ENCODE results near the gene ALDH1L1.

The ALDH1L1 gene

DNA sequence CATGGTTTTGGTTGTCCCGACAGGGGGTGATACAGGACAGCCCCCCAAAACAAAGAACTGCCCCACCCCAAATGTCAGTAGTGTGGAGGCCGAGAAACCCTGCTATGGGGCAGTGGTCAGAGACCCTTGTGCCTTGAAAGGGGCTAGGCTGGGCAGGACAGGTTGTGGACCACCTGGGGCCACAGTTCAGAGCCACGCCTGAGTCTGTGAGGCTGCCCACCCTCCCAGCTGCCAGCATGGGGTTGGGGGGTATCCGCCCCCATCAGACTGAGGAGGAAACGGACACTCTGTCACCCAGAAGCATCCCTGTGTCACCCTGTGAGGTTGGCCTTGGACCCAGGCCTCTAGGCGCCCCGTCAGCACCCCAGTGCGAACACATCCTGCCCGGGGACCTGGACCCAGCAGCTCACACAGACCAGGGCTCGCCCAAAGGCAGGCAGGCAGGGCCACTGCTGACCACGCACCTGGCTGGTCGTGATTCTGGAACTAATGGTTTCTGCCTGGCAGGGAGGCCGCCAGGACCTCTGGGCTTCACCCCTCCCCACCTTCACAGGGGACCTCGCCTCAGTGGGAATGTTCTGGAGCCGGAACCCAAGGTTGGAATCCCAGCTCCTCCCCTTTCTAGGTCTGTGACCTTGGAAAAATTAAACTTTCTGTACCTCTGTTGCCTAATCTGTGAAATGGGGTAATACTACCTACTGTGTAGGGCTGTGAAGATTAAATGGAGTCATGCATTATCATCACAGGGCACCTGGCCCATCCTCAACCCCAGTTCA, 97.8 kb downstream of the ALDH1L1 start:
- peak overlapping the region; percentile 82 for H3K4me3 ChIP-seq (ENCODE audit: low read depth, low read length)
- TF ChIP-seq, protein P1, sequence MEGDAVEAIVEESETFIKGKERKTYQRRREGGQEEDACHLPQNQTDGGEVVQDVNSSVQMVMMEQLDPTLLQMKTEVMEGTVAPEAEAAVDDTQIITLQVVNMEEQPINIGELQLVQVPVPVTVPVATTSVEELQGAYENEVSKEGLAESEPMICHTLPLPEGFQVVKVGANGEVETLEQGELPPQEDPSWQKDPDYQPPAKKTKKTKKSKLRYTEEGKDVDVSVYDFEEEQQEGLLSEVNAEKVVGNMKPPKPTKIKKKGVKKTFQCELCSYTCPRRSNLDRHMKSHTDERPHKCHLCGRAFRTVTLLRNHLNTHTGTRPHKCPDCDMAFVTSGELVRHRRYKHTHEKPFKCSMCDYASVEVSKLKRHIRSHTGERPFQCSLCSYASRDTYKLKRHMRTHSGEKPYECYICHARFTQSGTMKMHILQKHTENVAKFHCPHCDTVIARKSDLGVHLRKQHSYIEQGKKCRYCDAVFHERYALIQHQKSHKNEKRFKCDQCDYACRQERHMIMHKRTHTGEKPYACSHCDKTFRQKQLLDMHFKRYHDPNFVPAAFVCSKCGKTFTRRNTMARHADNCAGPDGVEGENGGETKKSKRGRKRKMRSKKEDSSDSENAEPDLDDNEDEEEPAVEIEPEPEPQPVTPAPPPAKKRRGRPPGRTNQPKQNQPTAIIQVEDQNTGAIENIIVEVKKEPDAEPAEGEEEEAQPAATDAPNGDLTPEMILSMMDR (IDR thresholded peaks at IDR 0.05; ENCODE audit: borderline replicate concordance, insufficient read depth, low read depth, low read length), result no peak

DNA sequence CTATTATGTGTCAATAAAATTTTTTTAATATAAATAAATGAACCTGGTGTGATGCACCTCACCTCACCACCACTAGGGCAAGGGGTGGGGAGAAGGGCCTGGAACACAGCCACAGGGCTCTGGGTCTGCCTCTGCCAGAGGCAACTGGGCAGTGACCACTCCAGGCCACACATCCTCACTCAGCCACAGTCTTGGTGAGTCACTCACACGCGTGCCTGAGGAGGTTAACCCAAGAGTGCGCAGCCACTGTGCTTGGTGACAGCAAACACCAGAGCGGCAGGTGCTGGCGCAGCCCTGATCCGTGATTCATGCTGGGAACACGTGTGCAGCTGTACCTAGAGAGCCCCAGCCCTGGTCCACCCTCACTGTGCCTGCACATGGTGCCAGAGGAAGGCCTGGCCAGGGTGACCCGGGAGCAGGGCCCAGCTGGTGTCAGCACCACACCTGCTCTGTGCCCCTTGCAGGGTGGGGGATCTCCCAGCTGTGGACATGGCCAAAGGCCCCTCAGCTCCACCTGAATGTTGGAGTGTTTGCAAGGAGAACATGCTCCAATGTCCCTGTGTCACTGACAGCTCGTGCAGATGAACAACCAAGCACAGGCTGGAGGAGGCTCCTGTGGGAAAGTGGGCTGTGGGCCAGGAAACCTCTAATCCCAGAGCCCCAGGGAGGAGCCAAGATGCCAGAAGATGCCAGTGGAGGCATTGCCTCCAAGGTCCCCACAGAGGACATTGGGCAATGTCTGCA, 98.6 kb downstream of the ALDH1L1 start:
- TF ChIP-seq, protein P1 (IDR thresholded peaks at IDR 0.05; ENCODE audit: borderline replicate concordance, insufficient read depth, low read depth, low read length), result peak; percentile 30; the same call in 1 of the 2 replicates
- H3K4me3 ChIP-seq (ENCODE audit: low read depth, low read length), result no peak overlapping the region

DNA sequence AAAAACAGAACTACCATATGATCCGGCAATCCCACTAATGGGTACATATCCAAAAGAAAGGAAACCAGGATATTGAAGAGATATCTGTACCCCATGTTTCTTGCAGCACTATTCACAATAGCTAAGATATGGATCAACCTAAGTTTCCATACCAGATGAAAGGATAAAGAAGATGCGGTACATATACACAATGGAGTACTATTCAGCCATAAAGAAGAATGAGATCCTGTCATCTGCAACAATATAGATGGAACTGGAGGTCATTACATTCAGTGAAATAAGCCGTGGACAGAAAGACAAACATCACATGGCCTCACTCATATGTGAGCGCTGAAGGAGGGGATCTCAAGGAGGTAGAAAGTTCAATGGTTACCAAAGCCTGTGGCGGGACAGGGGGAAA, 99.4 kb downstream of the ALDH1L1 start:
- H3K4me3 ChIP-seq (ENCODE audit: low read depth, low read length), result no peak overlapping the region
- TF ChIP-seq, protein P1 (IDR thresholded peaks at IDR 0.05; ENCODE audit: borderline replicate concordance, insufficient read depth, low read depth, low read length), result no peak

DNA sequence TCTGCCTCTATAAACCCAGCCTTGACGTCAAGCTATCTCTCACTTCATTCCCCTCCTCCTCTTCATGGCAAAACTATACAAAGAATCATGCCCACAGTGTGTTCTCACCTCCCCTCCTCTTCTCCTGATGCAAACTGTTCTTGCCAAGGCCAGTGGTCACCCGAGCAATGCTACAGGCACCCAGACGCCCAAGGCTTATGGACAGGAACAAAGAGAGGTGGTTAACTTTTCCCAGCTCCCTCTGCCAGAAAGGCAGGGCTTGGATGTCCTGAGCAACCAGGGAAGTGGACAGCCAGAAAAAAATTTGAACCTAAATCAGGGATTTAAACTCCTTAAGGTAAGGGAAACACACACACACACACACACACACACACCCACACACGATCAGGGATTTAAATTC, 101.5 kb downstream of the ALDH1L1 start:
- no peak overlapping the region for H3K4me3 ChIP-seq (ENCODE audit: low read depth, low read length)
- TF ChIP-seq, protein P1 (IDR thresholded peaks at IDR 0.05; ENCODE audit: borderline replicate concordance, insufficient read depth, low read depth, low read length), result no peak

DNA sequence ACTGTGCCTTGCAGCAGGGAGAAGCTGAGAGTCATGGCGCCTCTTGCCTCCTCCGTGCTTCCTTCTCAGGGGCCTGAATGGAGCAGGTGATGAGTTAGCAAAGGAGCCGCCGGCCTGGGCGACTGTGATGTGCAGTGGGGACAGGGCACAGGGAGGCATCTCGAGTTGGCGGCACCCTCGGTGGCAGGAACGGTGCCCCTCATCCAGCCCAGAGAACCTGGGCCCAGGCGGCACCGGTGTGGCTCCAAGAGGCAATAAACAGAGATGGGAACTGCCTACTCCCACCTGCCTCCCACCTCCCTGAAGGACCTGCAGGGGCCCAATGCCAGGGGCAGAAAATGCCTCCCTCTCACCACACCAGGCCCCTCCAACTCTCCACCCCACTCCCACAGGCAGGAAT, 102.6 kb downstream of the ALDH1L1 start:
- TF ChIP-seq, protein P1 (IDR thresholded peaks at IDR 0.05; ENCODE audit: borderline replicate concordance, insufficient read depth, low read depth, low read length), result no peak
- H3K4me3 ChIP-seq (ENCODE audit: low read depth, low read length), result no peak overlapping the region

DNA sequence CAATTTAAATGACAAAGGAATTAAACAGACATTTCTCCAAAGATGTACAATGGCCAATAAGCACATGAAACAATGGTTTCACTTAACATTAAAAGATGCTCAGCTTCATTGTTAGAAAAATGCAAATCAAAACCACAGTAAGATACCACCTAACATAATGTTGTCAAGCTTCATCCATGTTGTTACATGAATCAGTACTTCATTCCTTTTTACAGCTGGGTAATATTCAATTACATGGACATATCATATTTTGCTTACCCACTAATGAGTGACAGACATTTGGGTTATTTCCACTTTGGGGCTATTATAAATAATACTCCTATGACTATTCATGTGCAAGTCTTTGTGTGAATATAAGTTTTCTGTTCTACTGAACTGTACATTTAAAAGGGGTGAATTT, 104.2 kb downstream of the ALDH1L1 start:
- TF ChIP-seq, protein P1 (IDR thresholded peaks at IDR 0.05; ENCODE audit: borderline replicate concordance, insufficient read depth, low read depth, low read length), result no peak
- H3K4me3 ChIP-seq (ENCODE audit: low read depth, low read length), result no peak overlapping the region
